Activated T-helper 17 cell treated with anti-CD3 and anti-CD28 coated beads, Interleukin-2, amount 50 U/mL, for 72 hours (primary cell): Measurements from ENCODE around the gene COL11A2. TPM values are rescaled to one million over a fixed set of nuclear protein-coding genes. Genes with fewer than 3 reads are reported as not detected.

Experiments used
- ATAC-seq: fragments of 150-1000 bp; cut with Tn5 transposase; replicated peaks from 2 replicates; pipeline ENCODE4 v1.10.0; 2021; ENCODE audit warnings: mild to moderate bottlenecking, moderate library complexity
- H3K27ac Mint-ChIP-seq: one replicate; pipeline ENCODE4 v1.8.0; 2022; ENCODE audit warnings: mixed read lengths
- H3K27me3 Mint-ChIP-seq: one replicate; pipeline ENCODE4 v1.8.0; 2022; ENCODE audit warnings: mixed read lengths
- H3K36me3 Mint-ChIP-seq: one replicate; pipeline ENCODE4 v1.8.0; 2022; ENCODE audit warnings: low read depth, mild to moderate bottlenecking, mixed read lengths
- H3K4me1 Mint-ChIP-seq: one replicate; pipeline ENCODE4 v1.8.0; 2022; ENCODE audit warnings: mixed read lengths
- H3K4me3 Mint-ChIP-seq: one replicate; pipeline ENCODE4 v1.8.0; 2022; ENCODE audit warnings: mild to moderate bottlenecking, mixed read lengths
- H3K9me3 Mint-ChIP-seq: one replicate; pipeline ENCODE4 v1.8.0; 2022; ENCODE audit warnings: mixed read lengths
- total RNA-seq, 2 donors: library from RNA; stranded (reverse); gene quantifications; one replicate each; pipeline ENCODE4 v1.2.3, GENCODE V29; 2022

The COL11A2 gene
- total RNA-seq, 2 donors from 2014 or later = 1.2 to 3.3 TPM

GRCh38 chr6:33211666-33212422 lies 19.6 kb upstream of the COL11A2 start:
- no peak overlapping the region for H3K4me3 Mint-ChIP-seq
- no peaks in the 10 kb centered on the region for H3K9me3 Mint-ChIP-seq
- H3K27ac Mint-ChIP-seq = no peak overlapping the region
- H3K4me1 Mint-ChIP-seq = peaks cover 24% of the 10 kb centered on the region
- peaks cover 52% of the 10 kb centered on the region for H3K36me3 Mint-ChIP-seq
- H3K27me3 Mint-ChIP-seq = peaks cover 21% of the 10 kb centered on the region
- no peak for ATAC-seq

DNA sequence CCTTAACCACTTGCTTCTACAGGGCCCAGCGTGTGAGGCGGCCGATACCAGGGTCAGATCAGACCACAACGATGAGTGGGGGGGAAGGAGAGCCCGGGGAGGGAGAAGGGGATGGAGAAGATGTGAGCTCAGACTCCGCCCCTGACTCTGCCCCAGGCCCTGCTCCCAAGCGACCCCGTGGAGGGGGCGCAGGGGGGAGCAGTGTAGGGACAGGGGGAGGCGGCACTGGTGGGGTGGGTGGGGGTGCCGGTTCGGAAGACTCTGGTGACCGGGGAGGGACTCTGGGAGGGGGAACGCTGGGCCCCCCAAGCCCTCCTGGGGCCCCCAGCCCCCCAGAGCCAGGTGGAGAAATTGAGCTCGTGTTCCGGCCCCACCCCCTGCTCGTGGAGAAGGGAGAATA lies 18.9 kb upstream of the COL11A2 start:
- peaks cover 27% of the 10 kb centered on the region for H3K4me1 Mint-ChIP-seq
- no peaks in the 10 kb centered on the region for H3K9me3 Mint-ChIP-seq
- no peak overlapping the region for H3K27ac Mint-ChIP-seq
- H3K27me3 Mint-ChIP-seq = peaks cover 21% of the 10 kb centered on the region
- ATAC-seq = no peak
- H3K4me3 Mint-ChIP-seq = no peak overlapping the region
- peaks cover 52% of the 10 kb centered on the region for H3K36me3 Mint-ChIP-seq

DNA sequence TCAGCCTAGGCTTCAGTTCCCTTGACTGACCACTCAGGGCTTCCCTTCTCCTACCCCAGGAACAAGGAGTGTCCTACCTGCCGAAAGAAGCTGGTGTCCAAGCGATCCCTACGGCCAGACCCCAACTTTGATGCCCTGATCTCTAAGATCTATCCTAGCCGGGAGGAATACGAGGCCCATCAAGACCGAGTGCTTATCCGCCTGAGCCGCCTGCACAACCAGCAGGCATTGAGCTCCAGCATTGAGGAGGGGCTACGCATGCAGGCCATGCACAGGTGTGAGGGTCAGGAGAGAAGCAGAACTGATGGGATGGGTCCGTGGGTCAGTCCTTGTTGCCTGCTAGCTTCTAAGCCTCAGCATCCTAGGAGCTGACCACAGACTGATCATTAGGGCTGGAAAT lies 17.6 kb upstream of the COL11A2 start:
- Mint-ChIP-seq H3K36me3 (peaks cover 61% of the 10 kb centered on the region), H3K27me3 (peaks cover 18% of the 10 kb centered on the region), H3K27ac (no peak overlapping the region), H3K9me3 (no peaks in the 10 kb centered on the region), H3K4me3 (peak overlapping the region; percentile 100), H3K4me1 (peaks cover 40% of the 10 kb centered on the region)
- ATAC-seq = no peak

DNA sequence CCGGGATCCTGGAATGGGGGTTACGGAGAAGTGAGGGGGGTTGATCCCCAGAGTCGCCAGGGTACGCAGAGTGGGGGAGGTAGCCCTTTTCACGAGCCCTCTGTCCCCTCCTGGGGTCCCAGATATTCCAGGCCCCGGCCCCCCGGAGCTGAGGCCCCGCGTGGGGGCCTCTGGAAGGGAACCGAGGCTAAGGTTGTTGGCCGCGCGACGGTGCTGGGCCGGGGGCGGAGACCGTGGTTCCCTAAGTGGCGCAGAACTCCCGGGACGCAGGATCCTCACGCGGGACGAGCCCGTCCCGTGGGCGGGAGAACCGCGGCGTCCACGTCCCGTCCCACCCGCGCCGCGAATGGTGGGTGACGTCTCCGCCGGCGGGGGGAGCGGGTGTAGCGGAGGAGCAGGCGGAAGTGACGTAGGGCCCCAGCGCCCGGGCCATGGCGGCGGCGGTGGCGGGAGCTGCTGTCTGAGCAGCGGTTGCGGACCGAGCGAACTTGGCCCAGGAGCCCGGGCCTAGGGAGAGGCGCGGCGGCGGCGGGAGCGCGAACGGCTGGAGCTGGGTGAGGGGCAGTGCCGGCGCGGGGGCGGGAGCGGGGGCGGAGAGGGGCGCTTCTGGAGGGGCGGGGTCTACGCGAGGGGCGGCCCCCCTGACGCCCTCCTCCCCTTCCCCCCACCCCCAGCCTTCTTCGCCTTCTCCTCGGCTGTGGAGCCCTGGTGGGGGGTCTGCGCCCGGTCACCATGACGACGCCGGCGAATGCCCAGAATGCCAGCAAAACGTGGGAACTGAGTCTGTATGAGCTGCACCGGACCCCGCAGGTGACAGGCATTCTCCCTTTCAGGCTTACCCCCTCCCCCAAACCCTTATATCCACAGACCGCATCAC lies 16.1 kb upstream of the COL11A2 start, which contains the start of gene RING1:
Gene RING1, plus strand, starts transcription at position 410 of the 877 bp plus-strand sequence. Its CDS starts 323 bp downstream, at position 733.
- Mint-ChIP-seq H3K27me3 (peaks cover 7% of the 10 kb centered on the region), H3K4me3 (peak within 1 kb of the TSS; percentile 100), H3K36me3 (peaks cover 70% of the 10 kb centered on the region), H3K4me1 (peaks cover 45% of the 10 kb centered on the region), H3K9me3 (no peaks in the 10 kb centered on the region), H3K27ac (peak within 1 kb of the TSS; percentile 94)
- peak; percentile 29 for ATAC-seq

- Mint-ChIP-seq H3K27me3 (peaks cover 3% of the 10 kb centered on the region), H3K36me3 (peaks cover 70% of the 10 kb centered on the region), H3K4me1 (peaks cover 47% of the 10 kb centered on the region), H3K9me3 (no peaks in the 10 kb centered on the region), H3K4me3 (peak overlapping the region; percentile 100), H3K27ac (peak overlapping the region; percentile 94)
- ATAC-seq = no peak
Observed at GRCh38 chr6:33207552-33208090, 15.4 kb upstream of the COL11A2 start.

GRCh38 chr6:33206864-33207551 lies 14.7 kb upstream of the COL11A2 start:
- Mint-ChIP-seq H3K36me3 (peaks cover 70% of the 10 kb centered on the region), H3K27ac (peak overlapping the region; percentile 91), H3K4me1 (peaks cover 51% of the 10 kb centered on the region), H3K27me3 (no peaks in the 10 kb centered on the region), H3K4me3 (peak overlapping the region; percentile 100), H3K9me3 (no peaks in the 10 kb centered on the region)
- ATAC-seq = no peak

DNA sequence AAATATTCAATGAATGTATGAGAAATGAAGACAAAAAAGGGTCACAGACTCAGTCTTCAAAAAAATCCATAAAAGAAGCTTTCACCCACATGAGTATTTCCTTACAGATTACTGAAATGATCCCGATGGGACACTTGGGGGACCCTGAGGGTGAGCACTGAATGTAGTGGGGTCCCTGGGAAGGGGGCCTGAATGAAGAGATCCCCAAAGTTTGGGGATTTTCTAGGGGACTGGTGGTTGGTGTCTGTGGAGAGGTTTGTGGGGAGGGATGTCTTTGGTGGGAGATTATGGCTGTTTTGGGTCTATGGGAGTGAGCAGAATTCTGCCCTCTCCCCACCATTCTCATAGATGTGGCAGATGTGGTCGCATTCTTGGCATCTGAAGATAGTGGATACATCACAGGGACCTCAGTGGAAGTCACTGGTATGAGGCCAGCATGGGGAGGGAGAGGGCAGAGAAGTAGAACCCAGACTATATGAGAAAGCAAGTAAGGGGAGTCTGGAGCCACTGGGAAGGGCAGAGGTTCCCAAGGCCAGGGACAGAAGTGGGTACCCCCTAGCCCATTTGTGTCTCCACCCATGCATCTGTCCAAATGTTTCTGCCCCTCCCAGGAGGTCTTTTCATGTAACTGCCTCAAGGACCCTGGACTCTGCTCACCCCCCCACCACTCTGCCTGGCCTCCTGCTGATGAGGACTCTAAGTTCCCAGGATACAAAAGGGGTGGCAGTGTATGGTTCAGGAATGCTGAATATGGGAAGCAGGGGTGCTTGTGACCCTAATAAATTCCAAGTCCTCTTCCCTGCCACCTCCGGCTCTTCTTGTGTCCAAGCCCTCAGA lies 14.0 kb upstream of the COL11A2 start:
- Mint-ChIP-seq H3K4me3 (peak overlapping the region; percentile 100), H3K36me3 (peaks cover 71% of the 10 kb centered on the region), H3K27me3 (no peaks in the 10 kb centered on the region), H3K27ac (peak overlapping the region; percentile 91), H3K4me1 (peaks cover 57% of the 10 kb centered on the region), H3K9me3 (no peaks in the 10 kb centered on the region)
- ATAC-seq = no peak

GRCh38 chr6:33205191-33206026 lies 13.1 kb upstream of the COL11A2 start:
- H3K36me3 Mint-ChIP-seq = peaks cover 71% of the 10 kb centered on the region
- peak overlapping the region; percentile 91 for H3K27ac Mint-ChIP-seq
- ATAC-seq = peak; percentile 75

GRCh38 chr6:33204415-33205190 lies 12.3 kb upstream of the COL11A2 start, which contains the start of gene HSD17B8:
Gene HSD17B8, plus strand, starts transcription at chr6:33204655. Its CDS starts 14 bp downstream, at chr6:33204669.
- peak; percentile 55 for ATAC-seq
- H3K36me3 Mint-ChIP-seq = peaks cover 64% of the 10 kb centered on the region
- peak within 1 kb of the TSS; percentile 91 for H3K27ac Mint-ChIP-seq
- no peaks in the 10 kb centered on the region for H3K27me3 Mint-ChIP-seq
- peak within 1 kb of the TSS; percentile 100 for H3K4me3 Mint-ChIP-seq
- H3K4me1 Mint-ChIP-seq = peaks cover 56% of the 10 kb centered on the region
- no peaks in the 10 kb centered on the region for H3K9me3 Mint-ChIP-seq

More at GRCh38 chr6:33205191-33206026, 13.1 kb upstream of the COL11A2 start:
- peak overlapping the region; percentile 100 for H3K4me3 Mint-ChIP-seq
- no peaks in the 10 kb centered on the region for H3K27me3 Mint-ChIP-seq
- no peaks in the 10 kb centered on the region for H3K9me3 Mint-ChIP-seq
- H3K4me1 Mint-ChIP-seq = peaks cover 57% of the 10 kb centered on the region

GRCh38 chr6:33204165-33204414 lies 11.8 kb upstream of the COL11A2 start:
- H3K4me3 Mint-ChIP-seq = peak overlapping the region; percentile 100
- ATAC-seq = no peak
- H3K9me3 Mint-ChIP-seq = no peaks in the 10 kb centered on the region
- no peaks in the 10 kb centered on the region for H3K27me3 Mint-ChIP-seq
- peaks cover 51% of the 10 kb centered on the region for H3K4me1 Mint-ChIP-seq
- peak overlapping the region; percentile 85 for H3K27ac Mint-ChIP-seq
- H3K36me3 Mint-ChIP-seq = peaks cover 60% of the 10 kb centered on the region

GRCh38 chr6:33203443-33204164 lies 11.3 kb upstream of the COL11A2 start:
- Mint-ChIP-seq H3K36me3 (peaks cover 60% of the 10 kb centered on the region), H3K4me1 (peaks cover 51% of the 10 kb centered on the region), H3K4me3 (peak overlapping the region; percentile 100), H3K9me3 (no peaks in the 10 kb centered on the region), H3K27ac (peak overlapping the region; percentile 85), H3K27me3 (no peaks in the 10 kb centered on the region)
- ATAC-seq = no peak

DNA sequence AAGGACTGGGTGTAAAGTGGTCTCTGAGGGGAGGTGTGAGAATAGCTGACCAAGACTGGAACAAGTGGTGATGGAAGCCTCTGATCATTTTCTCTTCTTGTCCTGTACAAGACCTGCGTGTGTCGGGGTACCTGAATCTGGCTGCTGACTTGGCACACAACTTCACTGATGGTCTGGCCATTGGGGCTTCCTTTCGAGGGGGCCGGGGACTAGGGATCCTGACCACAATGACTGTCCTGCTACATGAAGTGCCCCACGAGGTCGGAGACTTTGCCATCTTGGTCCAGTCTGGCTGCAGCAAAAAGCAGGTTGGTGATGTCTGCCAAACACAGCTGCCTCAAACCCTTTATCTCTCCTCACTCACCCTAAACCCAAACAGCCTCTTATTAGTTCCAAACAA lies 10.5 kb upstream of the COL11A2 start:
- Mint-ChIP-seq H3K36me3 (peaks cover 67% of the 10 kb centered on the region), H3K27ac (peak overlapping the region; percentile 100), H3K4me3 (peak overlapping the region; percentile 100), H3K4me1 (peaks cover 59% of the 10 kb centered on the region), H3K9me3 (no peaks in the 10 kb centered on the region), H3K27me3 (no peaks in the 10 kb centered on the region)
- ATAC-seq = no peak
